OCI-LY3 (cell line): ENCODE results near the gene CKAP4.

Experiments
- H2AFZ ChIP-seq: fragments of 200-600, 300-600 bp; shearing (Covaris generic); 2 replicates; pipeline ENCODE4 v1.6.0; 2014; ENCODE audit warnings: antibody characterized with exemption, low read depth, low read length
- H3K27ac ChIP-seq: fragments of 200-600, 300-600 bp; sonication (generic); 2 replicates; pipeline ENCODE4 v1.5.1; 2014; ENCODE audit warnings: mild to moderate bottlenecking, low read length, moderate library complexity, mixed read lengths
- H3K27me3 ChIP-seq: fragments of 200-600, 300-600 bp; sonication (generic); 2 replicates; pipeline ENCODE4 v1.6.1; 2014; ENCODE audit warnings: low read depth, low read length, mixed read lengths
- H3K36me3 ChIP-seq: fragments of 200-600, 300-600 bp; sonication (generic); replicated peaks from 2 replicates; pipeline ENCODE3; 2014; ENCODE audit warnings: low read depth, low read length, mixed read lengths
- H3K4me1 ChIP-seq: fragments of 300-600, 200-600 bp; sonication (generic); 2 replicates; pipeline ENCODE4 v1.6.1; 2014; ENCODE audit warnings: low read length, mixed read lengths
- H3K4me2 ChIP-seq: fragments of 200-600, 300-600 bp; sonication (generic); 2 replicates; pipeline ENCODE4 v1.6.1; 2014; ENCODE audit warnings: low read length, mixed read lengths
- H3K4me3 ChIP-seq: fragments of 300-600, 200-600 bp; sonication (generic); 2 replicates; pipeline ENCODE4 v1.5.1; 2014; ENCODE audit warnings: antibody characterized with exemption, mild to moderate bottlenecking, low read length, moderate library complexity
- H3K79me2 ChIP-seq: fragments of 300-600, 200-600 bp; shearing (Covaris generic); 2 replicates; pipeline ENCODE4 v1.6.1; 2014; ENCODE audit warnings: mild to moderate bottlenecking, low read length, mixed read lengths
- H3K9ac ChIP-seq: fragments of 300-600, 200-600 bp; shearing (Covaris generic); 2 replicates; pipeline ENCODE4 v1.6.0; 2014; ENCODE audit warnings: mild to moderate bottlenecking, low read length, moderate library complexity
- H3K9me3 ChIP-seq: fragments of 200-600, 300-600 bp; shearing (Covaris generic); 2 replicates; pipeline ENCODE4 v1.6.1; 2014; ENCODE audit warnings: low read length, mixed read lengths; ENCODE audit not compliant: insufficient read depth
- H4K20me1 ChIP-seq: fragments of 200-600, 300-600 bp; sonication (generic); 2 replicates; pipeline ENCODE4 v1.6.1; 2016; ENCODE audit warnings: low read length, mixed read lengths; ENCODE audit not compliant: insufficient read depth
- CTCF ChIP-seq: fragments of 200-600, 300-600 bp; sonication (generic); IDR thresholded peaks from 2 replicates; pipeline ENCODE4 v1.5.1; 2014; ENCODE audit warnings: antibody characterized with exemption, low read length, low read depth
- EZH2phosphoT487 ChIP-seq: fragments of 200-600 bp; shearing (Covaris generic); IDR thresholded peaks from 2 replicates; pipeline ENCODE4 v1.6.1; 2018; ENCODE audit warnings: antibody characterized with exemption, mixed run types, low read depth

Gene CKAP4

GRCh38 chr12:106291342-106291741, 43.5 kb upstream of the CKAP4 start:
- Histone ChIP-seq H4K20me1 (no peaks in the 10 kb centered on the region), H3K79me2 (no peaks in the 10 kb centered on the region), H3K9ac (no peak overlapping the region), H3K4me3 (no peak overlapping the region), H3K4me2 (no peak overlapping the region), H3K27ac (no peak overlapping the region), H3K4me1 (no peaks in the 10 kb centered on the region), H2AFZ (no peak overlapping the region), H3K27me3 (peaks cover 33% of the 10 kb centered on the region), H3K36me3 (no peaks in the 10 kb centered on the region), H3K9me3 (no peaks in the 10 kb centered on the region)
- no peak for TF ChIP-seq EZH2phosphoT487
- TF ChIP-seq CTCF = no peak

DNA sequence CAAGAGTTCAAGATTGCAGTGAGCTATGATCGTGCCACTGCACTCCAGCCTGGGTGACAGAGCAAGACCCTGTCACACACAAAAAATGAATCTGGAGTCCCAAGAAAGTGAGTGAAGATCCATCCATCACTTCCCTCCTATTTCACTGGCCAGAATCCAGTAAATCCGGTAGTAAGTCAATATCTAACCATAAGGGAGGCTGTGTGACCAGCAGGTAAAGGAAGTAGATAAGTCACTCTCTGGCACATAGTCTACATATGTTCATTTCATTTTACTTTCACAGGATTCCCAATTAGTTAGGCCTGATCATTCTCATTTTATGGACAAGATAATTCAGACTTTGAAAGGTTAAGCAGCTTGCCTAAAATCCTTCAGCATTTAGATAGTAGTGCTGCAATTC, 42.8 kb upstream of the CKAP4 start:
- peaks cover 6% of the 10 kb centered on the region for H3K4me1 ChIP-seq
- no peaks in the 10 kb centered on the region for H3K9me3 ChIP-seq
- no peak overlapping the region for H3K9ac ChIP-seq
- no peak overlapping the region for H2AFZ ChIP-seq
- H3K79me2 ChIP-seq = no peaks in the 10 kb centered on the region
- TF ChIP-seq CTCF (no peak), EZH2phosphoT487 (no peak)
- no peaks in the 10 kb centered on the region for H3K36me3 ChIP-seq
- H3K4me3 ChIP-seq = no peak overlapping the region
- no peaks in the 10 kb centered on the region for H4K20me1 ChIP-seq
- H3K4me2 ChIP-seq = no peak overlapping the region
- H3K27ac ChIP-seq = no peak overlapping the region
- H3K27me3 ChIP-seq = peaks cover 40% of the 10 kb centered on the region

DNA sequence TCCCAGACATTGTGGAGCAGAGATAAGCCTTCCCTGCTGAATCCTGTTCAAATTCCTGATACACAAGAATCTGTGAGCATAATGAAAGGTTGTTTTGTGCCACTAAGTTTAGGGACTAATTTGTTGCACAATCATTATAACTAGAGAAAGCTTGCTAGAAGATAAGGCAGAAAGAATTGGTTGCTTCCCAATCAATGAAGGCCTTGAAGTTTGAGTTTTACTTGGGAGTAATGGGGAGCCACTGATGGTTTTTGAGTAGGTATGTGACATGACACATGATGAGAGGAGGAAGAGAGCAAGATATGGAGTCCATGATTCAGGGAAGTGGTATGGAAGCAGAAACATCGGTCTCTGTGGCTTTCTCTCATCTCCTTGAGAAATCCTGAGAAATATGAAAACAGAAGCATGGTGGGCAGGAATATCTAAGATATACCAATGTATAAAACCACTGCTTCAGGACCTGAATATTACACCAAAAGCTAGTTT, 41.4 kb upstream of the CKAP4 start:
- peaks cover 6% of the 10 kb centered on the region for H3K4me1 ChIP-seq
- H3K9ac ChIP-seq = no peak overlapping the region
- H3K4me2 ChIP-seq = no peak overlapping the region
- no peaks in the 10 kb centered on the region for H3K79me2 ChIP-seq
- H2AFZ ChIP-seq = no peak overlapping the region
- H3K27me3 ChIP-seq = peaks cover 47% of the 10 kb centered on the region
- no peaks in the 10 kb centered on the region for H3K36me3 ChIP-seq
- TF ChIP-seq CTCF = no peak
- no peak for TF ChIP-seq EZH2phosphoT487
- no peaks in the 10 kb centered on the region for H4K20me1 ChIP-seq
- H3K4me3 ChIP-seq = no peak overlapping the region
- H3K9me3 ChIP-seq = no peaks in the 10 kb centered on the region
- no peak overlapping the region for H3K27ac ChIP-seq

DNA sequence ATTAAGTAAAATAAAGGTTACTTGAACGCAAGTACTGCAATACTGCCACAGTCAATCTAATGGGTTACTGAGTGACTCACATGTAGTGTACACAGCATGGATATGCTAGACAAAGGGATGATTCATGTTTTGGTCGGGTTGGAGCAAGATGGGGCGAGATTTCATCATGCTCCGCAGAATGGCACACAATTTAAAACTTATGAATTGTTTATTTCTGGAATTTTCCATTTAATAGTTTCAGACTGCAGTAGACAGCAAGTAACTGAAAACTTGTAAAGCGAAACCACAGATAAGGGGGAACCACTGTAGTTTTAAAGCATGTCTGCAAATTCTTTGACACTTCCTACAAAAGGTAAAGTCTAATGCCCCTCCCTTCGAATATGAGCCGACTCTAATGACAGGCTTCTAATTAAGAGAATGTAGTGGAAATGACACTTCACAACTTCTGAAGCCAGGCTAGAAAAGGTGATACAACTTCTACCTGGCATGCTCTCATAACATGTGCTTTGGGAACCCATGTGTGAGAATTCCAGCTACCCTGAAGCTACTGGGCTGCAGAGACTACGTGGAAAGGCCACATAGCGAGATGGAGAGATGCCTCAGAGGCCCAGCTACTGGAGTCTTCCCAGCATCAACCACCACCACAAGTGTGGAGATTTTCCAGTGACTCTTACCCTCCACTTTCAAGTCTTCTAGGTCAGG, 40.8 kb upstream of the CKAP4 start:
- Histone ChIP-seq H4K20me1 (no peaks in the 10 kb centered on the region), H3K27me3 (peaks cover 53% of the 10 kb centered on the region), H3K36me3 (no peaks in the 10 kb centered on the region), H3K27ac (no peak overlapping the region), H3K9ac (no peak overlapping the region), H3K79me2 (no peaks in the 10 kb centered on the region), H2AFZ (no peak overlapping the region), H3K4me1 (peaks cover 6% of the 10 kb centered on the region), H3K9me3 (no peaks in the 10 kb centered on the region), H3K4me3 (no peak overlapping the region), H3K4me2 (no peak overlapping the region)
- TF ChIP-seq CTCF (no peak), EZH2phosphoT487 (no peak)
